HEK293T (cell line): Measurements from ENCODE around the gene SLC27A3.

ENCODE experiments used
- ARNT ChIP-seq: fragments of 450-650 bp; IDR thresholded peaks from 2 replicates; pipeline ENCODE4 v1.6.1; 2017; ENCODE audit warnings: mild to moderate bottlenecking
- FOXM1 ChIP-seq: fragments of 450-650 bp; IDR thresholded peaks from 2 replicates; pipeline ENCODE4 v1.6.1; 2017; ENCODE audit warnings: mild to moderate bottlenecking, borderline replicate concordance
- L3MBTL2 ChIP-seq: fragments of 450-650 bp; conservative IDR thresholded peaks from 2 replicates; pipeline ENCODE4 v1.6.1; 2016; ENCODE audit warnings: mild to moderate bottlenecking
- SUZ12 ChIP-seq: fragments of 450-650 bp; IDR thresholded peaks from 2 replicates; pipeline ENCODE4 v1.6.1; 2016; ENCODE audit warnings: mild to moderate bottlenecking
- TARDBP ChIP-seq: fragments of 450-650 bp; IDR thresholded peaks from 2 replicates; pipeline ENCODE4 v1.6.1; 2016
- TF ChIP-seq, protein P1 (sequence below): fragments of 450-650 bp; IDR thresholded peaks from 2 replicates; pipeline ENCODE4 v1.6.1; 2016

- TF ChIP-seq ARNT (no peak), TARDBP (no peak), FOXM1 (no peak), L3MBTL2 (no peak), SUZ12 (no peak)
- TF ChIP-seq, protein P1, sequence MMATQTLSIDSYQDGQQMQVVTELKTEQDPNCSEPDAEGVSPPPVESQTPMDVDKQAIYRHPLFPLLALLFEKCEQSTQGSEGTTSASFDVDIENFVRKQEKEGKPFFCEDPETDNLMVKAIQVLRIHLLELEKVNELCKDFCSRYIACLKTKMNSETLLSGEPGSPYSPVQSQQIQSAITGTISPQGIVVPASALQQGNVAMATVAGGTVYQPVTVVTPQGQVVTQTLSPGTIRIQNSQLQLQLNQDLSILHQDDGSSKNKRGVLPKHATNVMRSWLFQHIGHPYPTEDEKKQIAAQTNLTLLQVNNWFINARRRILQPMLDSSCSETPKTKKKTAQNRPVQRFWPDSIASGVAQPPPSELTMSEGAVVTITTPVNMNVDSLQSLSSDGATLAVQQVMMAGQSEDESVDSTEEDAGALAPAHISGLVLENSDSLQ: no peak
Measured at GRCh38 chr1:153771261-153771660, 3.9 kb upstream of the SLC27A3 start.
